GM12875 (cell line): ENCODE measurements around the gene B9D1.

Experiments used
- H3K4me3 ChIP-seq: one replicate; pipeline ENCODE4 v1.5.1; 2011; ENCODE audit warnings: low read depth, low read length, control low read depth
- CTCF ChIP-seq: IDR thresholded peaks from 2 replicates; pipeline ENCODE4 v1.5.1; 2011; ENCODE audit warnings: low read depth, mild to moderate bottlenecking, control low read depth, inconsistent platforms, low read length, moderate library complexity, borderline replicate concordance; ENCODE audit not compliant: insufficient read depth

The B9D1 gene

GRCh38 chr17:19336938-19337711, 25.4 kb downstream of the B9D1 start:
- no peak for TF ChIP-seq CTCF
- H3K4me3 ChIP-seq, result no peak overlapping the region

- H3K4me3 ChIP-seq, result no peak overlapping the region
- TF ChIP-seq CTCF, result no peak
Measured at GRCh38 chr17:19335951-19336631, 26.4 kb downstream of the B9D1 start.

GRCh38 chr17:19334331-19334730, 28.2 kb downstream of the B9D1 start:
- H3K4me3 ChIP-seq, result no peak overlapping the region
- TF ChIP-seq CTCF, result no peak

DNA sequence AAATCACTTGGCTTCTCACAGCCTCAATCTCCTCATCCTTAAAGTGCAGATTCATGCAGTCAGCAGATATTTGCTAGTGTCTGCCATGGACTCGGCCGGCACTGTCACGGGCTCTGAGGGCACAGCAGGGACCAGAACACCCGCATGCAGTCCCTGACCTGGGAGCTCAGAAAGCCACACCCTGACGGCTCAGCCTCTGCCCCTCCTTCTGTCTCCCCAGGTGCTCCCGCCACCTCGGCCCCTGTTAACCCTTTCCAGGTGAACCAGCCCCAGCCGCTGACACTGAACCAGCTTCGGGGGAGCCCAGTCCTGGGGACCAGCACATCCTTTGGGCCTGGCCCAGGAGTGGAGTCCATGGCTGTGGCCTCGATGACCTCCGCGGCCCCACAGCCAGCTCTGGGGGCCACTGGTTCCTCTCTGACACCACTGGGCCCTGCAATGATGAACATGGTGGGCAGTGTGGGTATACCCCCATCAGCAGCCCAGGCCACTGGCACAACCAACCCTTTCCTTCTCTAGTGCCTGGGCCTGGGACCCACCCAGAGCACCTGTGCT, 28.7 kb downstream of the B9D1 start:
- no peak overlapping the region for H3K4me3 ChIP-seq
- no peak for TF ChIP-seq CTCF

DNA sequence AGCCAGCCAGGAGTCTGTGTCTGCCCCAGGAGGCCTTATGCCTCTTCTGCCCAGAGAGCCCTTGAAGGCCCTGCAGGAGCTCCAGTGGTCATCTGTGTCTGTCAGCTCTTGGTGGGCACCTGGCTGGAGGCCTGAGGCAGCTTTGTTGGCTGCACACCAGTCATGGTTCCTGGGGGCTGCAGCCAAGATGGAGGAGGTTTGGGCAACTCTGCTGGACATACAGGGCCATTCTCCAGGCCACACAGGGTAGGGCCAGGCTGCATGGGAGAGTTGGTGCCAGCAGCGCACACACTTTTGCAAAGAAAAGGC, 29.4 kb downstream of the B9D1 start:
- TF ChIP-seq CTCF, result no peak
- H3K4me3 ChIP-seq, result no peak overlapping the region

GRCh38 chr17:19332371-19333131, 30.0 kb downstream of the B9D1 start:
- no peak for TF ChIP-seq CTCF
- no peak overlapping the region for H3K4me3 ChIP-seq
